ENCODE data around the gene CX3CR1.

Gene CX3CR1

GRCh38 chr3:39291903-39292329 is 12.1 kb upstream of the CX3CR1 start:
- peak; percentile 81 for DNase-seq

GRCh38 chr3:39290255-39290654 is 10.4 kb upstream of the CX3CR1 start:
- DNase-seq, result no peak

DNA sequence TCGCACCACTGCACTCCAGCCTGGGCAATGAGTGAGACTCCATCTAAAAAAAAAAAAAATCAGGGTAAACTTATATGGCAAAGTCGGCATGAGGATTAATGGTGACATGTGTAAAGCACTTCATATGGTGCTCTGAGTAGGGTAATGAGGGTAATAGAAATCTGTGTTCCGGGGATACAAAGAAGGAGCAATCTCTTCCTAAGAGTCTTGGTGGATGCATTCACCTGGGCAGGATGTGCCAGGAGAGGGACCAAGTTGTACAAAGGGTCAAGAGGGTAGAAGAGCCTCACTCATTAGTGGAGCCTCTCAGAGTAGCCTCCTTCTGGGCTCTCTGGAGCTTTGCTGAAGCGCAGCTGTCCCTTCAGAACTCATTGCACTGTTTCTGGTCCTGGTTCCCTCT is 9.3 kb upstream of the CX3CR1 start:
- no peak for DNase-seq

GRCh38 chr3:39288300-39288808 is 8.5 kb upstream of the CX3CR1 start:
- peak; percentile 74 for DNase-seq

DNA sequence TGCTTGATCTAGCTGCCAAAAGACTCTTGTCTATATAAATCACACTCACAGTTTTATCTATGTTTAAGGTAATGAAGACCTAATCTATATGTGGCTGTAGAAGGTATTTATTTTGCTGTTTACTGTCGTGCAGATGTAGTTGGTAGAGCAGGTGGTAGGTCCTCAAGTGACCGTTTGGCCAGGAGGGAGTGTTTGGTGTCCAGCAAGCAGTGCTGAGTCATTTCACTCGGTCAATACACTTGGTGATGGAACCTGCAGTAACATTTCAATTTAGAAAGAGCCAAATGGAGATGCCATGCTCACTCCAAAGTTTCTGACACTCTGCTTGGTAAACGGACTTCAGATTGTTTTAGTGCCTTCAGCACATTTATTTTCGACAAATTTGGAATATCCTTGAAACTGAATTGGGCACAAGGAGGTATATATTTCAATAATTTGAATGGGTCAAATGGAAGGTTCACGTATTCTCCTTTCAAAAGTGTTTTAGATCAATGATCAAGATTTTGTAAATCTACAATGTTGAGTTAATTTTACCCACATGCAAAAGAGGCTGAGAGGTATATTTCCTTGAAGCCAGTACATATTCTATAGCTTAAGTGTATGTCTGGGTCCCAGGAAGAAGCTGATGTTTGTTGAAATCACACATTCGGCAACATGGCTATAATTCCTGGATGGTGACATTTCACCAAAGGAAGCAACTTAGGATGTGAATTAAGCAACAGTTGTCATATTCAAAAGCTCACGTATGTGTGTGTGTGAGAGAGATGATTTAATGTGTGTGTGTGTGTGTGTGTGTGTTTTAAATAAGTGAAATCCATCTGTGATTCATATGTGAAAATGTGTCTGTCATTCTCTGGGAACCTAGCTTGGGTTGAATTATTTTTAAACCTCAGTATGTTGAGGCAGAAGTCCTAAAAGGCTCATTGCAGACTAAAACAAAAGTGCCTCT is 7.7 kb upstream of the CX3CR1 start:
- DNase-seq, result no peak

GRCh38 chr3:39286771-39287170 is 6.9 kb upstream of the CX3CR1 start:
- no peak for DNase-seq

DNA sequence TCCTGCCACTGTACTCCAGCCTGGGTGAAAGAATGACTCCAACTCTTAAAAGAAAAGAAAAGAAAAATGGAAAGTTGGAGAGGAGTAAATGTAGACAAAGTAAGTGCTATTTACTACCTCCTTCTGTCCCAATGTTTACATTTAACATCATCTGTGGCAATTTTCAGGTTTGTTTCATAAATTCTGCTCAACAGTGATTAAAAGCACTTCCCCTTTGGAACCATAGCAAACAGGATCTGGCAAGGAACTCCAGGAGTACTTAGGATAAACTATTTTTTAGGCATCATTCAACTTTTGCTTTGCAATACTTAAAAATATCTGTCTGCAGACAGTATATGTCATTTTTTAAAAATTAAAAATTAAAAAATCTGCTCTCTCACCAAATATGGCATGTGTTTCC is 5.5 kb upstream of the CX3CR1 start:
- no peak for DNase-seq

- no peak for DNase-seq
Measured at GRCh38 chr3:39284457-39284881, 4.6 kb upstream of the CX3CR1 start.

- no peak for DNase-seq
Measured at GRCh38 chr3:39282057-39282456, 2.2 kb upstream of the CX3CR1 start.

DNA sequence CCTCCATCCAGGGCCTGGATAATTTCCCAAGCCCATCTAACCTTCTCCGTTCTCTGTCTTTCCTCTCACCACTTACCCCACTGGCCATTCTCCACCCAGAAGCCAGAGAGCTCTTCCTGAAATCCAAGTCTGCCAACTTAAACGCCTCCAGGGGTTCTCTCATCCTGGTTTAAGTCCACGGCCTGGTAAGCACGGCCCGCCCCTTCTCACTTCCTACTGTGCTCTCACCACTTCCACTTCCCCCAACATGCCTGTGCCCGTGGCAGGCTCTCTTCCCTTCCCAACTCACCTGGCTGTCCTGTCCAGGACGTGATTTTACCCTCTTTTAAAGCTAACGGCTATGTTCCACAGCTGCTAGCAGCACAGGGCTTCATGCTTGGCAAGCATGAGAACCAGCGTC is 1.7 kb upstream of the CX3CR1 start:
- no peak for DNase-seq

GRCh38 chr3:39280571-39280970 is 735 bp upstream of the CX3CR1 start:
- no peak for DNase-seq

DNA sequence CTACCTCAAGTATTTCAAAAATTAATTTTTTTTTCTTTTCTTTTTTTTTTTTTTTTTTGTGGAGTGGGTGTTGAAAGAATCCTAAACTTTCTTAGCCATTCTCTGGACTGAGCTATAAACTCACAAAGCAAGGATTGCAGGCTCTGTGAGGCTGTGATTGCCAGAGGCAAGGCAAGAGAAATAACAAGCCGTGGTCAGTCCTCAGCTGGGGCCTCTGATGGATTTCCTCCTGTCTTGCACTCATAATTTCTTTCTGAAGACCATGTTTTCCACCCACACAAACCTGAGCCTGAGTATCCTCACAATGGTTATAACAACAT is 1.3 kb downstream of the CX3CR1 start:
- no peak for DNase-seq

GRCh38 chr3:39277893-39278615 is 1.8 kb downstream of the CX3CR1 start:
- DNase-seq, result no peak

DNA sequence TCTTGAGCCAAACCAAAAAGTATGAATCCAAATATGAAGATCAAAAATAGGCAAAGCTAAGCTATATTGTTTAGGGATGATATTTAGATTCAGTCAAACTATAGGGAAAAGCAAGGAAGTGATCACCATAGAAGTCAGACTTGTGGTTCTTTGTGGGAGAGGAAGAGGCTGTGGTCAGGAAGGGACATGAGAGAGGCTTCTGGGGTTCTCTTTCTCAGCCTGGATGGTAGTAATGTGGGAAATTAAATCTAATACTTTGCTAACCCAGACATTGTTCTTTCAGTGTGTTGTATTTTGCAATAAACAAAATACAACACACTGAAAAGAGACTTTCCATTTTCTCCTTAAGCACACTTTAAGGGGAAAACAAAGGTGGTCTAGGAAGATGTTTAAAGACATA is 3.1 kb downstream of the CX3CR1 start:
- DNase-seq, result no peak

- no peak for DNase-seq
Measured at GRCh38 chr3:39275963-39276593, 3.8 kb downstream of the CX3CR1 start.

GRCh38 chr3:39275052-39275451 is 4.8 kb downstream of the CX3CR1 start:
- DNase-seq, result no peak

DNA sequence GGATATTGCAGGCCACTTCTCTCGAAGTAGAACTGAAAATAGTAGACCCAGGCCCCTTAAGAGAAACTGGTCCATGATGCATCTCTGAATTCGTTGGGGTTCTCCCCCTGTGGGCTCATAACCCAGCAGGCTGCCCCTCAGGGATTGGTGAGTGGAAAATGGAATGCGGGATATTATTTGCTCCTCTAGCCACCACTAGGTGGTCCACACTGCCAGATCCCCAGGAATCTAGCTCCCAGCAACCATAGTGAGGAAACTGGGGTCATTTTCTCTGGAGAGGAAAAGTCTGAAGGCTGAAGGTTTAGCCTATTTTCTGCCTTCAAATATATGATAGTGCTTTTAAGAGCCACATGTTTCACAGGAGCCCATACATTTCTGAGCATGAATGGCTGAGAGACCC is 6.7 kb downstream of the CX3CR1 start:
- no peak for DNase-seq

GRCh38 chr3:39272191-39272590 is 7.6 kb downstream of the CX3CR1 start:
- DNase-seq, result no peak

- no peak for DNase-seq
Measured at GRCh38 chr3:39271363-39271914, 8.4 kb downstream of the CX3CR1 start.

GRCh38 chr3:39269528-39269927 is 10.3 kb downstream of the CX3CR1 start:
- DNase-seq, result no peak

DNA sequence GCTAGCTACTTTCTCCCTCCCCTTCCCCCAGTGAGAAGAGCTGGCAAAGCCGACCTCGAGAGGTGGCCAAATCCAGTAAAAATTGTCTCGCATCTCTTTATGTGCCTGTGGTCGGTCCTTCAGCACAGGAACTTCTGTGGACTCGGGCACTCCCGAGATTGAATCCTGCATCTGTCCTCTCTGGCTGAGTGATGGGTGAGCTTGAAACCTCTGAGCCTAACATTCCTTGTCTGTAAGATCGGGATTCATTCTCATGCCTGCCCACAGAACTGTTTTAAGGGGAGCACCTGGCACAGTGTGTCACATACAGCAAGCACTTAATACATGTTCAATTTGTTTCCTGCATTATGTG is 11.3 kb downstream of the CX3CR1 start:
- no peak for DNase-seq

DNA sequence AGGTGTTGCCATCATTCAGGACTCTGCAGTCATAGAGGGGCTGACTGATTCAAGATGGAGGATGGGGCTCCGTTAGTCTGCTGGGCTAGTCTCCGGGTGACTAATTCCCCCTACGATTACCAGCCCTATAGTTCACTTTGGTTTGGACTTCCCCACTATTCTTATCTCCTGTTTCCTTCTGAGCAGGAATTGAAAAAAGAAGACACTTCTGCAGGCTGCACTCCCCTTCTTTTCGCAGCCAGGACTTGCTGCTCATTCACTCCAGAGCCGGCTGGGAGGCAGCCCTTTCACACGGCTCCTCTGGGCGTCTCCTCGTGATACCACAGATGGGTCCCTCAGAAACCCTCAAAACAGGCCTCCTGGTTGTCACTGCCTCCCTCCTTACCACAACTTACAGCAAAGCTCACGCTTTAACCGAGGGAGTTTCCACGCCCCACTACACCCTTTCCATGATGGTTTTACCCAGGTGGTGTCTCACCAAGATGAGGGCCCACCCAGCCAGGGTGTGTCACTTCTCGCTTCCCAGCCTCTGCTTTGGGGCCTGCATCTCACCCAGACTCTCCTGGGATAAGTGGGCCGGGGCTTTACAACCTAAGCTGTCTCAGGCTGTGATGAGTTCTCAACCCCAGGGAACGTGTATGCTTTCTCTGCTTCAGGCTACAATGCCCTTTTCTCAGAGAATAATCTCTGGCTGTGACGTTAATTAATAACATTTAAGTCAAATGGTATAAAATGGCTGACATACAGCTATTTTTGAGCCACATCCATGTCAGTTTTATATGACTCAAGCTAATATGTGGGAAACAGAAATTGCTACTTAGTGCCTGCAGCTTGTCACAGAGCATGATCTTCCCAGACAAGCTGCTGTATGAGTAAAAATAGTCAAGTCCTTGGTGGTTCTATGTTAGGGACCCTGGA is 11.9 kb downstream of the CX3CR1 start:
- peak; percentile 57 for DNase-seq

All from activated CD4-positive, CD25-positive, alpha-beta regulatory T cell treated with anti-CD3 and anti-CD28 coated beads, Interleukin-2, amount 50 U/mL, for 72 hours (primary cell).